GM18858 (cell line): ENCODE data around the gene TOMM40.
"Not testable (repeated sequence)": the region's sequence is repeated elsewhere in the genome, so short reads cannot be mapped to it uniquely, and the experiment has no call there.

Source experiments
- ATAC-seq: cut with Tn5 transposase; IDR thresholded peaks from one replicate; pipeline ENCODE4 v1.9.1; 2021; ENCODE audit not compliant: unreplicated experiment

Gene TOMM40

DNA sequence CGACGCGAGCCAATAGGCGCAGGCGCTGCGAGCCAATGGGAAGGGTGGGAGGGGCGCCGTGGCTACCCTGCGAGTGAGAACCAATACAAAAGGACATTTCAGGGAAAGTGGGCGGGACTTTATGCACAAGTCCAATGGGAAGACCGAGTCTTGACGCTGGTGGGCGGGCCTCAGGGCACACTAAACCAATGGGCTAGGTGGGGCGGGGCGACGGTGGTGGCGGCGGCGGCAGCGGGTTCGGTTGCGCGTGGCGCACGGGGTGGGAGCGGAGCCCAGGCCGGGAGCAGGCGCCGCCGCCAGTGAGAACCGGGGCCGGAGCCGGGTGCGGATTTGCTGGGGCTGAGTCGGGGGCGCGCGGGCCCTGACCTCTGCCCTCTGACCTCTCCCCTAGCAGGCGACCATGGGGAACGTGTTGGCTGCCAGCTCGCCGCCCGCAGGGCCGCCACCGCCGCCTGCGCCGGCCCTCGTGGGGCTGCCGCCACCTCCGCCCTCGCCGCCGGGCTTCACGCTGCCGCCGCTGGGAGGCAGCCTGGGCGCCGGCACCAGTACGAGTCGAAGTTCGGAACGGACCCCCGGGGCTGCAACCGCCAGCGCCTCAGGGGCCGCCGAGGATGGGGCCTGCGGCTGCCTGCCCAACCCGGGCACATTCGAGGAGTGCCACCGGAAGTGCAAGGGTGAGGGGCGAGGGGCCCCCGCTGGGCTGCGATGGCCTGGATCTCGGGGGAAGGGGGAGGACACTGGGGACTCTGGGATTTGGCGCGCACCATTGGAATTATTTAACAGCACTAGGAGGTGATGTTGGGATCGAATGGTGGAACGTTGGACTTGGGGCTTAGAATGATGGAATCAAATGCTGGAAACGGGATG, at the start of gene TOMM40:
Gene TOMM40 (plus strand): TSS at position 239 of the 867 bp plus-strand sequence. CDS start 162 bp downstream, at position 401.
- ATAC-seq: no peak

DNA sequence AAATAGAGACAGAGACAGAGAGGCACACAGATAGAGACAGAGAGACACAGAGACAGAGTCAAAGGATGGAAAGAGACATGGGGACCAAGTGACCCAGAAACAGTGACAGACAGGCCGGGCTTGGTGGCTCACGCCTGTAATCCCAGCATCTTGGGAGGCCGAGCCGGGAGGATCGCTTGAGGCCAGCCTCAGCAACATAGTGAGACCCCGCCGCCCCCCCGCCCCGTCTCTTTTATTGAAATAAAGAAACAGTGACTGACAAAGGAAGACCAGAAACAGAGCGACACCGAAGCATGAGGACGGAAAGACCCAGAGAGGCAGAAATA, 45.8 kb upstream of the TOMM40 start:
- no peak for ATAC-seq

DNA sequence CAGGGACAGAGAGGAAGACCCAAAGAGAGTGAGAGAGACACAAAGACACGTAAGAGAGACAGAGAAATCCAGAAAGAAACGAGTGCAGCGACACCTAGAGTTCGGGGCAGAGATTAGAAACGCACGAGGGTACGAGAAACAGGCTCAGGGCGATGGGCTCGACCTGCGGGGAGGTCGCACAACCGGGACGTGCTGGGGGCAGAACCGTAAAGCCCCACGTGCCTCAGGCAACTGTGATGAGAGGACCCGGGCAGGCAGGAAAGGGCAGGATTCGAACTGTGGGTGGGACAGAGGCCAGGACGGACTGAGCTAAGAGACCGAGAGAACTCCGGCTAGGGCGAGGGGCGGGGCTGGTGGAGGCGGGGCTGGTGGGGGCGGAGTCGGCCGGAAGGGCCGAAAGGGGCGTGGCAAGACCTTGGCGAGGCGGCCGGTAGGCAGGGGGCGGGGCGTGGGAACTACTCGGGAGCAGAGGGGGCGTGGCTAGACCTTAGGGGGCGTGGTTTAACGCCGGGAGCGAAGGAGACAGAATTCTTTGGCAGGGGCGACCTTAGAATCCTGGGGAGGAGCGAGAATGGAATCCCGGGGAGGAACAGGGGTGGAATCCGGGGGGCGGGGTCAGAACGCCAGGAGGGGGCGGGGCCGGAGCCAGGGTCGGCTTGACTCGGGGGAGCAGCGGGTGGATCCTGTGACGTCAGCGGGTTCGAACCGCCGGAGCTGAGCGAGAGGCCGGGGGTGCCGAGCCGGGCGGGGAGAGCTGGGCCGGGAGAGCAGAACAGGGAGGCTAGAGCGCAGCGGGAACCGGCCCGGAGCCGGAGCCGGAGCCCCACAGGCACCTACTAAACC, 45.2 kb upstream of the TOMM40 start, which contains the start of gene NECTIN2:
Gene NECTIN2 (plus strand): TSS at position 686 of the 843 bp plus-strand sequence. CDS start 229 bp downstream, outside the sequence.
- no peak for ATAC-seq

DNA sequence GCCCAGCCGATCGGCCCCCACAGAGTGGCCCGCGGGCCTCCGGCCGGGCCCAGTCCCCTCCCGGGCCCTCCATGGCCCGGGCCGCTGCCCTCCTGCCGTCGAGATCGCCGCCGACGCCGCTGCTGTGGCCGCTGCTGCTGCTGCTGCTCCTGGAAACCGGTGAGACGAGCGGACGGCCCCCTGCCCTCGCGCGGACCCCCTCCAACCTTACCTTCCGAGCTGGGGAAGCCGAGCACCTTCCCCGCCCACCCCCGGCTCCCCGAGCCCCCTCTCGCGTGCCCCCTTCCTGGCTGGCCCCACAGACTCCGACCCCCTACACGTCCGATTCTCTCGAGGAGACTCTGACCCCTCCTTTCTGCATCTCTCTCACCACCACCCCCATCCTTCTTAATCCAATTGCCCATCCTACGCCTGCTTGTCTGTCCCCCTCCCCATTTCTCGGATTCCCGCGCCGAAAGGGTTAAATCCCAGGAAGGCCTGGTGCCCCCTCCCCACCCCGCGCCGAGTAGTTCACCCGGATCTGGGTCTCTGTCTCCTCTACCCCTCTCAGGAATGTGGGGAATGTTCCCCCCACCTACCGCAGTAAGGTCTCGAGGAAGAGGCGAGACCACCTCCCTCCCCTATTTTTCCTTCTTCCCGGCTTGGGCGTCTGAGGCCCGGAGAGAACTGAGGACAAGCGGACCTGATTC, 44.5 kb upstream of the TOMM40 start:
- no peak for ATAC-seq

DNA sequence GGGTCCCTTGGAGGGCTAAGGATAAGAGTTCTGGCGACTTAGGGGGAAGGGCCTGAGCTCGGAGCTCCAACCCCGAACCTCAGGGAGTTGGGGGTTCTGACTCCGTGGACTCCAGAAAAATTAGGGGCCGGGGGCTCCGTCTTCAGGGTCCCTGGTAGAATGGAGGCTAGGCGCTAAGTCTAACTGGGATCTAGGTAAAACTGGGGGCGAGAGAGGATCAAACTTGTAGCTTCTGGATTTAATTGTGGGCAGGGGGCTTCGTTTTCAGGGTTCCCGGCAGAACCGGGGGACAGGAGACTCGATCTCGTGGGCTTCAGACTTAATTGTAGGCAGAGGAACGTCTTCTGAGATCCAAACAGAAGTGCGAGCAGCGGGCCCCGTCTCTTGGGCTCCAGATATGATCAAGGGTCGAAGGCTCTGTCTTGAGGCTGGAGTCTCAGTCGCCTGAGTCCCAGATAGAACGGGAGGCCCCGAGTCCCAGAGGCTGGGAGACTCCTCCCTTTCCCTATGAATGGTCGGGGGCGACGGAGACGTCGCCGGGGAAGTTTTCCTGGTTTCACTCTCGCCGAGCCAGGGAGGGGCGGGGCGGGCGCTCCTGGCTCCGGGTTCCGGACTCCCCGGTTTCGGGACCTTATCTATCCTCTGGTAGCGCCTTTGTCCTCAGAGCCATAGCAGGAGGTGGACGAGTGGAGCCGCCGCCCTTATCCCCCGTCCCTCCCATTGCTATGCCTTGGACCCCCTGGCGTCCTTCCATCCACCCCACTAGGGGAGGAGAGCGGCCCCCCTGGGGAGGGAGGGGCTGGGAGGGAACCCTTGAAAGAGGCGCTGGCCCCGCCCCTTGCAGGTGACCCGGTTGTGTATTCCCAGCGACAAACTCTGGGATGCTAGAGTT, 43.7 kb upstream of the TOMM40 start:
- no peak for ATAC-seq

DNA sequence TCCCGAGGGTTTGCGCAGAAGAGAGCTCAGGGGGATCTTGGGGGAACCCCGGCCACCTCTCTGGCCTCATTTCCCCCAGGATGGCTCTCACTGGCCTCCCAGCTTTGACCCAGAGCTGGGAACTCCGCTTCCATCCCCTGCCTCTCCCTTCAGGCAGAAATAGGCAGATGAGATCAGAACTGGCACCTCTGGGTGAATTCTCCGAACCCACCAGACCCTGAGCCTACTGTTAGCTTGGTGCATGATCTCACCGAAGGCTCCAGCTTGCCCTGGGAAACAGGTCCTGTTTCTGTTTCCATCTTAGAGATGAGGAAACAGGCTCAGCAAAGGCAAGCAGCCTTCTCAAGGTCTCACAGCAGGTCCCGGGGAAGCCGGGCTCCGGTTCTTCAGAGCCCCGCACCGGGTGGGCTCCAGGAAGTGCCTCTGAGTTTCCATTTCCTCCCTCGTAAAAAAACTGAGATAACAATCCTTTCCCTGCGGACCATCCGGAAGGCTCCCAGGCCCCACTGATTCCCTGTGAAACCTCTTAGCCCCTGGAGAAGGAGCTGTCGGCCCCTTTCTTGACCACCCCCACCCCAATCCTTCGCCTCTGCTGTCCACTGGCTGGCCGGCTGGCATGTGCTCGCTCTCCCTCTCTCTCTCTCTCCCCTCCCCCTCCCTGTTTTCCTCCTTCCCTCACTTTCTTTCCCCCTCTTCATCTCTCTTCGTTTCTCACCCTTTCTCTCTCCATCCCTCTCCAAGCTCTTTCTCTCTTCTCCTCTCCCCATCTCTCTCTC, 42.8 kb upstream of the TOMM40 start:
- ATAC-seq: no peak

DNA sequence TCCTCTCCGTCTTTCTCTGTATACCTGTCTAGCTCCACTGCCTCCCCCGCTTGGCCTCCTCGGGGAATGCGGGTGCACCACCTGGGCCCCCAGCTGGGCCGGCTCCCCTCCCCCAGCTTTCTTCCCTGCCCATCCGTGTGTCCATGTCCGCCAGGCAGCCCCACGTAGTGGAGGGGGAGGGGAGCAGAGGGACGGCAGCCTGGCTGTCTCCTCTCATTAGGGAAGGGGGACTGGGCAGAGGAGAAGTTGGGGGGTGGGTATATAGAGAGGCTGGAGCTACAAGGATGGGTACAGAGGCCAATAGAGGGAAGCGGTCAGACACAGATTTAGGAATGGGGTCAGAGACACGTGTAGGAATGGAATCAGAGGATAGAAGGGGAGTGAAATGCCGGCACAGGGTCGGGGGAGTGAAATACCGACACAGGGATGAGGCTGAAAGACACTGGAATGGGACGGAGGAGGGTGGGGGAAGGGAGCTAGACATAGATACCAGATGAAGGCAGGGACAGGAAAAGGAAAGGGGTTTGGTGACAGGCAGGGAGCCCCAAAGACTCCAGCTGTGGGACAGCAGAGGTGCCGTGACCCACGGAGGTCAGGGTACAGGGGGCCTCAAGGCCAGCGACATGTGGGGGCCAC, 42.1 kb upstream of the TOMM40 start:
- no peak for ATAC-seq

DNA sequence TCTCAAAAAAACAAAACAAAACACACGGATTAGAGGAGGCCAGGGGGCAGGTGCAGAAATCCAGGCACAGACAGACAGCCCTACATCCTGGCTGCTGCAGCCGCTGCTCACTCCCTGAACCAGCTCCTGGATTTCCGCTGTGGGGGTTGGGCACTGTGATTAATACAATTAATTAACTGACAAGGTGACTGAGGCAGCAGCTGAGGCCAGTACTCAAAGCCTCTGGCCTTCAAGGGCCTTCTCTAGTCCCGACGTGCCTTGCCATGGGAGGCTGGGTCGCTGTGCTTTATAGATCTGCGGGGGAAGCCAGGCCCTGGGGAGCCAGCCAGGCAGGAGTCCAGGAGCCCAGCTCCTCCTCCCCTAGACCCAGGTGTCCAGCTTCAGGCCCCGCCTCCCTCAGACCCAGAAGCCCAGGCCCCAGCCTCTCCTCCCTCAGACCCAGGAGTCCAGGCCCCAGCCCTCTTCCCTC, 40.4 kb upstream of the TOMM40 start:
- ATAC-seq: no peak

DNA sequence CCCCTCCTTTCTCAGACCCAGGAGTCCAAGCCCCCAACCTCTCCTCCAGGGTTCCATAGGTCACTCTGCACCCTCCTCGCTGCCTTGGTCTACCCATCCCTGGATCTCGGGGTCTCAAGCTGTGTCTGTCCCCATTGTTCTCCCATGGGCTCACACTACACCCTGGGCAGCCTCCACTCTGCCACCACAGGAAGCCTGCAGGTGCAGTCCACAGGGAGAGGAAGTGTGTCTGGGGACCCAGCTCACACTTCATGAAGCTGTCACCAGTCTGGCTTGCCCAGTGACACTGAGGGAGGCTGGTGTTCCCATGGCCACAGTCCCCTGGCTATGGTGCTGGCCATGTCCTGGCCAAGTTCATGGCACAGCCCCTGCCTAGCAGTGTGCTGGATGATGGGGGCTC, 39.6 kb upstream of the TOMM40 start:
- no peak for ATAC-seq

DNA sequence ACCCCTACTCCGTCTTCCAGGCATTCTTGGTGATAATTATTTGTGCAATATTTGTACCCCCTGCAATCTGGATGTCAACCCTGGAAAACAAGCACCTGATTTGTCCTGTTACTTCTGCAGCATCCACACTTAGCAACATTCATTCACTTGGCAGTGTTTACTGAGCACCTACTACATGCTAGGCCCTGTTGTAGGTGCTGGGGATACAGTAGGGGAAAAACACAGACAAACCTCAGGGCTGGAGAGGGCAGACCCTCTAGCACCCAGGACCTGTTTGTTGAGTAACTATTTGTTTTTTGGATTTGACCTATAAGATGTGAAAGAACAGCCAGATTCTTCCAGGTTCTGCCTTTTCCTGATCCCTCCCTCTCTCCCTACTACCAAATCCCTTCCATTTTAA, 35.4 kb upstream of the TOMM40 start:
- no peak for ATAC-seq

DNA sequence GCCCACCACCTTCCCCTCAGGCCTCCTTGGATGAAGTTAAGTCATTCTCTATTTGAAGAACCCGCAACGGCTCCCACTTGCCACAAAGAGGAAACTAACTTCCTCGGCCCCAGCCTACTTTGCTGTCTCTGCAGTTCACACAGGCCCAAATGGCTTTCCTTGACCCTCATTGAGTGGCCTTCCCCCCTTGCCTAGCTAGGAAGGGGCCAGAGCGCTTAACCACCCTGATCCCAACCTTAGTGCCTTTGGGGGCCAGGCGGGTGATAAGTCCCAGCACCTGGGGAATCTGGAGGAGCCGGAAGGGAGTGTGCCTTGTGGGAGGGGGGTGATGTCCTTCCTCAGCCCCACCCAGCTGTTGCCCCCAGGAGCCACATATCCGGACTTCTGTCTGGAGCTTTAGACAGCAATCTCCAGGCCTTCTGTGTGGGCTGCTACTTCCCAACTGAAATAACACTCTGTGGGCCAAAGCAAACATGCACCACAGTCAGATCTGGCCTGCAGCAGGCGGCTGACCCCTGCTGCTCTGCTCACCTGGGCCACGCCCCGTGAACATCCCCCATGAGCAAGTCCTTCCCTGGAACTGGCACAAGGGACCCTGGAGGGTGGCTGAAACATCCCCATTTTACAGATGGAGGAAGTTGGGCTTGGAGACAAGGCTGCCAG, 34.5 kb upstream of the TOMM40 start:
- no peak for ATAC-seq

DNA sequence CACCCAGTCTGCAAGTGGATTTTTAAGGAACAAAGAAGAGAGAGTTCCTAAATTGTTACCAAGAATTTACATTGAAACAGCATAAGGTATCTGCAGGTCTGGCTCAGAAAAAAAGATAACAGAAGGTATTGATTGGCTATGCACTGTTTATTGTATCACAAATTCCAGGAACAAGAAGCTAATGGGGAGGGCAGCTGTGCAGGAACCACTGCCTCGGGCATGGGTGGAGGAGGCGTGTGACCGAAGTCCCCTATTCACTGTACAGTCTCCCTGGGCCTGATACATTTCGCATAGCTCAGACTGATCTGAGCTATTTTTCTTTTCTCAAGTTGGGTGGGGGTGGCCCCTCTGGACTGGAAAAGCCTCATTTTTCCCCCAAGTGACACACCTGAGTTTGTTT, 33.2 kb upstream of the TOMM40 start:
- ATAC-seq: no peak

DNA sequence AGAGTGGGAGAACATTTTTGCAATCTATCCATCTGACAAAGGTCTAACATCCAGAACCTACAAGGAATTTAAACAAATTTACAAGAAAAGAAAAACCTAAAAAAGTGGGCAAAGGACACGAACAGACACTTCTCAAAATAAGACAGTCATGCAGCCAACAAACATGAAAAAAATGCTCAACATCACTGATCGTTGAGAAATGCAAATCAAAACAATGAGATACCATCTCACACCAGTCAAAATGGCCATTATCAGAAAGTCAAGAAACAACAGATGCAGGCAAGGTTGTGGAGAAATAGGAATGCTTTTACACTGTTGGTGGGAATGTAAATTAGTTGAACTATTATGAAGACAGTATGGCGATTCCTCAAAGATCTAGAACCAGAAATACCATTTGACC, 29.5 kb upstream of the TOMM40 start:
- not testable (repeated sequence) for ATAC-seq

DNA sequence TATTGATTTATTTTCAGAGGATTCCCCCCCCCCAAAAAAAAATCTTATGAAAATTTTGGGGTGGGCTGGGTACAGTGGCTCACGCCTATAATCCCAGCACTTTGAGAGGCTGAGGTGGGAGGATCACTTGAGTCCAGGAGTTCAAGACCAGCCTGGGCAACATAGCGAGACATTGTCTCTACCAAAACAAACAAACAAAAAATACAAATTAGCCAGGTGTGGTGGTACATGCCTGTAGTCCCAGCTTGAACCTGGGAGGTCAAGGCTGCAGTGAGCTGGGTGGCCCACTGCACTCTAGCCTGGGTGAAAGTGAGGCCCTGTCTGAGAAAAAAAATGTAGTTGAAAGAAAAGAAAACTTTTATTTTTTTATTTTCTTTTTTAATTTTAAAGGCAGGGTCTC, 27.1 kb upstream of the TOMM40 start:
- no peak for ATAC-seq

DNA sequence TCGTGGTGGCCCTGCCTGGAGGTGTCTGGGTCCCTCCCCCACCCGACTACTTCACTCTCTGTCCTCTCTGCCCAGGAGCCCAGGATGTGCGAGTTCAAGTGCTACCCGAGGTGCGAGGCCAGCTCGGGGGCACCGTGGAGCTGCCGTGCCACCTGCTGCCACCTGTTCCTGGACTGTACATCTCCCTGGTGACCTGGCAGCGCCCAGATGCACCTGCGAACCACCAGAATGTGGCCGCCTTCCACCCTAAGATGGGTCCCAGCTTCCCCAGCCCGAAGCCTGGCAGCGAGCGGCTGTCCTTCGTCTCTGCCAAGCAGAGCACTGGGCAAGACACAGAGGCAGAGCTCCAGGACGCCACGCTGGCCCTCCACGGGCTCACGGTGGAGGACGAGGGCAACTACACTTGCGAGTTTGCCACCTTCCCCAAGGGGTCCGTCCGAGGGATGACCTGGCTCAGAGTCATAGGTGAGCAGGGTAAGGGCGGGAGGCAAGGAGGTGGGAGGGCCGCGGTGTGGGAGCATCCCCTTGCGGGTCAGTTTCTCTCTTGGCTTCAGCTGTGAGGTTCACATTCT, 25.8 kb upstream of the TOMM40 start:
- ATAC-seq: no peak

DNA sequence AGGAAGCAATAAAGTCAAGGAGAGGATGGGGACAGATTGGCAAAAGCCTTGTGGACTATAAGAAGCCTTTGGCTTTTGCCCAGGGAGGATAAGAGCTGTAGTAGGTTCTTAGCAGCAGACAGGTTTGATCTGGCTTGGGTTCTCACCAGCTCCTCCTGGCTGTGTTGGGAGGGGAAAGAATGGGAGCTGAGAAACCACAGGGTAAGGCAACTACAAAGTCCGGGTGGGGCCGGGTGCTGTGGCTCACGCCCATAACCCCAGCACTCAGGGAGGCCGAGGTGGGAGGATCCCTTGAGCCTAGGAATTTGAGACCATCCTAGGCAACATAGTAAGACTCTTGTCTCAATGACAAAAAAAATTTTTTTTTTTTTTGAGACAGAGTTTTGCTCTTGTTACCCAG, 24.4 kb upstream of the TOMM40 start:
- ATAC-seq: no peak

DNA sequence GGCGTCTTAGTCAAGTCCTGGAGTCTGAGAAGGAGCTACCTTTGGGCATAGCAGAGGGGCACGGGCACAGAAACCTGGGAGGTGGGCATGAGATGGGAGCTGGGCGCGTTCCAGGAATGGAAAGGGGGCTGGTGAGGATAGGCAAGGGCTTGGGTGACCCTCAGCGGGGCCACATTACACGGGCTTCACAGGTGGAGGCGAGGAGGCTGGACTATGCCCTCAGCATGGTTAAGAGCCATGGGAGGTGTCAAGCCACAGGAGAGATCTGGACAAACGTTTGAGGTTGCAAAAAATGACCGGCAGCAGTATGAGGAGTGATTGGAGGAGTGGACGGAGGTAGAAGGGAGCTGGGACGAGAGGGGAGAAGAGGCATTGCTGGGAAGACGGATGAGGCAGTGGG, 23.5 kb upstream of the TOMM40 start:
- no peak for ATAC-seq

DNA sequence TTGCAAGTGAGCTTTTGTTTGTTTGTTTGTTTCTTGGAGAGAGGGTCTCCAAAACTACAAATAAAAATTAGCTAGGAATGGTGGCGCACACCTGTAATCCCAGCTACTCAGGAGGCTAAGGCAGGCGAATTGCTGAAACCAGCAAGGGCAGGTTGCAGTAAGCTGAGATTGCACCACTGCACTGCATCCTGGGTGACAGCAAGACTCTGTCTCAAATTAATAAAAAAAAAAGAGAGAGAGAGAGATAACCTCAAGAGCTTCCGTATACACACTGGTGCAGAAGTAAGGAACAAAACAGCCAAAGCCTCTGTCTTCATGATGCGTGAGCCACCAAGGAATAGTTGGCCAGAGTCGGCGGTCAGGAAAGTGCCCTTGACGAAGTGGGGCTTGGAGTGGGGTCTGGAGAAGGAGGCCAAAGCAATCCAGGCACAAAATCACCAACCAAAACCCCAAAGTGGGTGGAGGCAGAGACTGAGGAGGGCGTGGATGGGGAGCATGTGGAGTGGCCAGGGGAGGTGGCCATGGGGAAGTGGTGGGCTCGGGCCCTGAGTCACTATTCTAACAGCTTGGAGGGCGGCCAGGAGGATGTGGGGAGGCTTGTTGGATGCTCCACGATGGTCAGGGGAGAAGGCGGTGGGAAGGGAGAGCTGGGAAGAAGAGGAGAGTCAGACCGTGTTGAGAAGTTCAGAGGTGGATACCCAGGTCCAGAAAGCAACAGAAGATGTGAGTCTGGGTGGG, 21.2 kb upstream of the TOMM40 start:
- ATAC-seq: no peak
